NCI-H187 (cell line): ENCODE data around the gene SHQ1.
A peak's percentile ranks its signal among the peaks of the same experiment; 100 is the strongest.

Source experiments
- DNase-seq, 2 experiments: peaks; one replicate each; lab custom pipeline; 2025; lab: John Stamatoyannopoulos, UW

SHQ1 gene

DNA sequence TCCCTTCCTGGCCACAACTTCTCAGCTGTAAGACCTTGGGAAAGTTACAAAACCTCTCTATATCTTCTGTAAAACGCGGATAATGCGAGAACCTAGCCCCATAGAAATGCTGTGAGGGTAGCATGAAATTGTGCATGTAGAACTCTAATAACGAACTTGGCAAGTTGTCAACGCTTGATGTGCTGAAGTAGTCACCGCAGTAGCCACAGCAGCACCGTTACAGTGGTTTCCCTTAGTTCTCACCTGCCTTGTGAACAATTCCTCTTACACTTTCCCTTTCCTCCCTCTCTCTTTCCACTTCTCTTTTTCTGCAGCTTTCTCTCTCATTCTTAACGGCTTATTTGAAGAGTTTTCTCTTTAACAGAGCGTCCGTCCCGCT lies 447 bp upstream of the SHQ1 start:
- DNase-seq: no peak

DNA sequence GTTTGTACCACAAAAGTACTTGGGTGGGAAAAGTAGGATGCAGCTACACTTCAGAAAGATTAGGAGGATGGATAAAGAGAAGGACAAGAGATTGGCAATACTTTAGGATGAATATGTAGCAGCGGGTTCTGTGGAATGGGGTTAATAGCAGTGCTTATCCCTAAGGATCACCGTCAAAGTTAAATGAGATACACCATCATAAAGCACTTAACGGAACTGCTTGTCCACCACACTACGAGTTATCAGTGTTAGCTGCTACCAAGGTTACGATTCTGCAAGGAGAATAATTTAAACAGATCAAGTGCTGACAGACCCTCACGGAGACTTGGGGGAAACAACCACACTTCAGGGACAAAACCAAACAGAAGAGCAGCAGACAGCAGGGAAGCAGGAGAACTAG lies 963 bp downstream of the SHQ1 start:
- DNase-seq: no peak

DNA sequence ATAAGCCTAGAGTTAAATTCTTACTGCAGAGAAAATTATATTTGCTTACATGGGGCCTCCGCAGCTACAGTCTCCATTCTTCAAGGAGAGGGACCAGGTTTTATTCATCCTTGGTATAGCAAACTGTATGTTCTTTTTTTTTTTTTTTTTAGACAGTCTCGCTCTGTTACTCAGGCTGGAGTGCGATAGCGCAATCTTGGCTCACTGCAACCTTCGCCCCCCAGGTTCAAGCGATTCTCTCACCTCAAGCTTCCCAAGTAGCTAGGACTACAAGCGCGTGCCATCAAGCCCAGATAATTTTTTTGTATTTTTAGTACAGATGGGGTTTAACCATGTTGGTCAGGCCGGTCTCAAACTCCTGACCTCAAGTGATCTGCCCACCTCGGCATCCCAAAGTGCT lies 2.1 kb downstream of the SHQ1 start:
- no peak for DNase-seq

DNA sequence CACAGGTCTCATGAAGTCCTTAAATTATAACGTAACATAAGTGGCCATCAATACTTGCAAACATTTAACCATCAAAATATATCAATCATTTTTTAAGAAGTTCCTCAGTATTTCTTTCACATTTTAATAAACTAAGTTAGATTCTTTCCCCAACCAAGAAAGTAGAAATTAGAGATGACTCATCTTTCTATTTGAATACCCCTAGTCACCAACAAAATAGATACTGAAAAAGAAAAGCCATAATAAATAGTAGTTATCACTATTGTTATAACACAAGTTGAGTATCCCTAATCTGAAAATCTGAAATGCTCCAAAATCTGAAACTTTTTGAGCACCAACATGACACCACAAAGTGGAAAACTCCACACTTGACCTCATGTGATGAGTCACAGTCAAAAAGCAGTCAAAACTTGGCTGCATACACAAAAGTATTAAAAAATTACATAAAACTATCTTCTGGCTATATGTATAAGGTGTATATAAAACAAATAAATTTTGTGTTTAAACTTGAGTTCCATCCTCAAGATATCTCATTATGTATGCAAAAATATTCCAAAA lies 3.7 kb downstream of the SHQ1 start:
- no peak for DNase-seq

DNA sequence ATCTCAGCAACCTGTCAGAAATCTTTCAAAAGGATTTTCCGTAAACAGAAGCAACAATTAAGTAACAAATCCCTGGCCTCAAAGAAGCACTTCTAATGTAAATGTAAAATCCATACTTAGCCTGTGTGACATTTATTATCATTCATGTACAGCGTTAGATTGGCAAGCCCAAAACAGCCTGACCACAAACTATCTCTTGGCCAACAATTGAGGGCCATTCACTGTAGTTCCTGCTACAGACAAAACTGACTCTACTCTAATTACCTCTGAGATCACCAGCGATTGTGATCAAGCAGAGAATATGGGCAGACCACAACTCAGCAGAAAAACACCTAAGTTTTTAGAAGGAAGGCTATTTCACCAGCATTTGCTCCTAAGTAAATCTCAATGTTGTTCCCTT lies 9.2 kb downstream of the SHQ1 start:
- DNase-seq: no peak

DNA sequence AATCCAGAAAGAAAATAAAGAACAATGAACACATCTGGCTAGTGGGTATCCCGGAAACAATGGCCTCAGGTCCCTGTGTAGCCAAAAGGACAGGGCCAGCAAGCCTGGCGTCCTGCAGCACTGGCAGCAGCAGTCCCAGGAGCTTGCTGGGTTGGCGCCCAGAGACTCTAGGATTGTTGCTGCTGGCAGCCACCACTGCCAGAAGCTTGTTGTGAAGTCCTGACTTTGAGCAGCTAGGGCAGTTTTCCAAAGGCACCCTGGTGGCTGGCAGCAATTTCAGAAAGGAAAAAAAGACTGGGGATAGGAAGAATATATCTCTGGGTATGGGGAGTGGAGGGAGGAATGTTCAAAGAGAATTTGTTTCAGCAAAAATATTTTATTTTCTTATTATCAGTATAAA lies 11.3 kb downstream of the SHQ1 start:
- no peak for DNase-seq

DNA sequence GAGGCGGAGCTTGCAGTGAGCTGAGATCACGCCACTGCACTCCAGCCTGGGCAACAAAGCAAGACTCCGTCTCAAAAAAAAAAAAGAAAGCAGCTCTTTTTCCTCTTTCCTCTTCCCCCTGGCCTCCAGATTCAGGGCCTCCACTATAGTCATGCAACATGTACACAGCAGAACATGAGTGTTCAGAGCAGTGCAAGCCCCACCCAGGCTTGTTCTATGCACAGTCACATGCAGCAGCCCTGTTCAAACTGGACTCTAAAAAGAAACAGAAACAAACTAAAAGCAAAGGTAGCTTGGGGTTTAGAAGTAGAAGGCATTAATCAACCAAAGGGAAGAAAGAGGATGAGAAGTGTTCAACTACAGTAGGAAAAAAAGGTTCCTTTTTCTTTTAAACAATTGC lies 11.8 kb downstream of the SHQ1 start:
- DNase-seq: no peak

DNA sequence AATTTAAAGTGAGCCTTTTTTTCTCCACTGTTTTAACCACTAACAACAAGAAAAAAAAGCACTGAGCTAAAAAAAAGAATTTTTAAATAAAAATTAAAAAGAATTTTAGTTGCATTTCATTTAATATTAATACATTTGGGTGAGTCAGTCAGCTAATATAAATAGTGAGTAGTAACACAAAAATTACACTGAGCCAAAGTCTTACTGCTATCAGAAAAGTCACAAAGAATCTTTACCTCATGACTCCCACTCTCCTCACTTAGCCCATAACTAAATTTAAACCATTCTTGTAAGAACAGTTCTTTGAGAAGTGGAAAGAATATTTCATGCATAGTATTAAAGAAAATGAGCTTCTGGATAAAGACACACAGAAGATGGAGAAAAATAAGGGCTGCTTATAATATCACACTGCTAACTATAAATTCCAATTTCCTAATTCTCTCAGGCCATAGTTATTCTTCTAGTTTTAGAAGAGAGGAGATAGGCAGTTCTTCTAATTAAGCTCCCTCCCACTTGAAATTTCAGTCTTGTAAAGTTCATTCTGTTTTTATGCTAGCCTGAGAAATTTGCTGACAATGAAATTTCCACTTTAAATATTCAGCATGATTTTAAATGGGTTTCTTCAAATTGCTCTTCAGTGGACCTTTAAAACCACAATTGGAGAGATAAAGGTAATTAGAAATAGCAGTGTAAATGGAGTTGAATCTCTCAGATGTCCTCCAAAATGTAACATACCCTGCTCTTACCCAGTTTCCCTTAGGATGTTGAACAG lies 17.6 kb downstream of the SHQ1 start:
- no peak for DNase-seq

DNA sequence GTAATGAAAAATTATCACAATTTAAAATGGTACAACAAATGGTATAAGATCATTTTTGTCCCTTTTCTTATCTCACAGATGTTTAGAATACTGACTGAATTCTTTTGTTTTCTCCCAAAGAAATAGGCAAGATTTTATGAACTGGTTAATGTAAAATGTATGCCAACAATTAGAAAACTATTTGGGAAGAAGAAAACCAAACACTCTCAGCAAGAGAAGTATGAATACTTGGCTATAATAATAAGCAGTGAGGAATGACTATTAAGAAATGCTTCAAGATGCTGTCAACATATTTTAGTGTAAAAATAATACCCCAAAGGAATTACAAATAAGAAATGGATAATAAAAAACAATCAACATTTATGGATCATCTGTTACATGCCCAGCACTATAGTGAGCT lies 18.5 kb downstream of the SHQ1 start:
- no peak for DNase-seq

DNA sequence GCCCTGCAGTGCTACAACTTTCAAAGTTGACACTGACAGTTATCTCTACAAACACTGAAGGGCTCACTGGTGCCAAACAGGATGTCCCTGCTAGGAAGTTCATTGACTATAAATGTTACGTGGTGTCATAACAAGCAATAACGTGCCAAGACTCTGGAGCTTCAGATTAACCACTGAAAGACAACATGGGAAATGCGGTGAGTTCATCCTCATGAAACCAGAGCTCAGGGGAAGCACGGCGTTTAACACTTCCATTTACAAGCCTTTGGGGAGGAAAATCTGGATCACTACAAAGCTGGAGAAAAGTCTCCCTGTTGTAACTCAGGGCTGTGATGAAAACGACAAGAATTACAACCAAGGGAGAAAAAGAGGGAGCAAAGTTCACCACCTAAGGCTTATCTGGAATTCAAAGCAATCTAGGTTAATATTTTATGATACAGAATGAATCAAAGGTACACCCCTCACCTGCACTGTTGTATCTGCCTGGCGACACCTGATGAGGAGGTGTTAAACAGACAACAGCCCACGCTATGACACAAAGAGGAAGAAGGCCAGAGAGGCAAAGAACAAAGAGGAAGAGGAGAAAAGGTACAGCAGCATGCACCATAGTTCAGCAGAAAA lies 27.0 kb downstream of the SHQ1 start:
- no peak for DNase-seq

DNA sequence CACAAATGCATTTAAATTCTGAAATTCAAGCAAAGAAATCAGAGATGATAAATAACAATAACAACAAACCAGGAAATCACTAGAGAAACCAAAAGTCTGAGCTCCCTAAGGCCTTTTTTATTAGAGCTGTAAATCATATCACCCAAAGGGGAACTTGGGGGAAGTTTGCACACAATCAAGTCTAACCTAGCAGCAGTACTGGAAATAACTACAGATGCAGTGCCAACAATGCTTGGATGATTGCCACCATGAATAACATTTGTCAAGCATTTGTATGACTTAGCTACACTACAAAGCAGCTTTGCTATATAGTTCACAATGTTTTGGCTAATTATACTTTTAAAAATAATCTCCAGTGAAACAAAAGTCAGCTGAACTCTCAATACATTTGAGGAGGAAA lies 27.8 kb downstream of the SHQ1 start:
- no peak for DNase-seq

DNA sequence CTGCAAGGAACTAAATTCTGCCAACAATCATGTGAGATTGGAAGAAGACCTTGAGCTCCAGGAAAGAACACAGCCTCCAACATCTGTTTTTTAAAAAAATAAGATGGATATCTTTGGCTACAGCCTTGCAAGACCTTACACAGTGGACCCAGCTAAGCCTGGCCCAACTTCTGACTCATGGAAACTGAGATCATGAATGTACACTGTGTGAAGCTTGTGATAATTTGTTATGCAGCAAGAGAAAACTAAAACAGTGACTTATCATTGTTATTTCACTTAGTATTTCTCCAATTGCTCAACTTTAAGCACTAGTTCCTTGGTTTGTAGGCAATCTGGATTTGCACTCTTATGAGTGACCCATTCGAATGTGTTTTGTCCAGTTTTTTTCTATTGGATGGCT lies 29.3 kb downstream of the SHQ1 start:
- DNase-seq: no peak

DNA sequence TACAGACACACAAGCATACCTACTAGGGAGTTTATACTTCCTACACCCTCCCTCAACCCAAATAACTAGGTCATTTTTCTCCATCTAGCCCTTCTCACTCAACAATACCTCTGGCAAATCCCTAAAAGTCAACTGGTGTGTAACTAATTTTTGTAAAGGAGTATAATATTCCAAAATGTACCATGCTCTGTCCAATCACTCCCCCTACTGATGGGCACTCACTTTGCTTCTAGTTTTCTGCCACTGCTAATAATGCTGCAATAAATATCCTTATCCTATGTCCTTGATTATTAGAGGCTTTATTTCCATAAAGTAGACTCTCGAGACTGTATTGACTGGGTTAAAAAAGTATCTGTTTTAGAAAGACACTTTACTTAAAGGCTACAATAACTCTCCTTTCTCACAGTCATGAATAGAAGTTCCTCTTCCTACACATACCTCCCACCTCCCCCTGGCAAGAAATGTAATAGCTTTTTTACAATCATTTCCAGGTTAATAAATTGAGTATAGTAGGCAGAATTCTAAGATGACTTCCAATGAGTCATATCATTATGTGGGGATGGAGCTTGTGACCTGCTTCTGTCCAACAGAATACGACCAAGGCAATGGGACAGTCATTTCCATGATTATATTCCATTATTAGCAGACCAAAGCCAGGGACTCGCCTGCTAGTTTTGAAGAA lies 30.0 kb downstream of the SHQ1 start:
- no peak for DNase-seq

DNA sequence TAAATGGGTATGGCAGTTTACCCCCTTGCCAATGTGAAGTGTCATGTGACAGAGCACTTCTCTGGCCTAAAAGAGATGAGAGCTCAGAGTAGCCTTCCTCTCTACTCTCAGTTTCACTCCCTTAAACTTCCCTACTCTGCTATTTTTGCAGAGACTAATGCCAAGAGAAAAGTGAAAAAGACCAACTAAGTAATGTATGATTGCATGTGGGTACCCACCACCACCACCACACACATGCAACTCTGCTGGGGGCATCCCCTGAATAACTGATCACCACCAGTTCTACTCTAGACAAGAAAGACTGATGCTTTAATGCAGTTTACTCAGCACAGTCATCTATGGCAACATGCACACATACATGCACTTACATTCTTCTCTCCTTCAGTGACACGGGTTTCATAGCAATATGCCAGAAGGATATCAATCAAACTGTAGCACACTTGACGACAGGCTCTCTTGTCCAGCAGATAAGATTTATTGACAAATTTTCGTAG lies 31.3 kb downstream of the SHQ1 start:
- peak in 1 of 2 experiments; percentile 2 for DNase-seq

DNA sequence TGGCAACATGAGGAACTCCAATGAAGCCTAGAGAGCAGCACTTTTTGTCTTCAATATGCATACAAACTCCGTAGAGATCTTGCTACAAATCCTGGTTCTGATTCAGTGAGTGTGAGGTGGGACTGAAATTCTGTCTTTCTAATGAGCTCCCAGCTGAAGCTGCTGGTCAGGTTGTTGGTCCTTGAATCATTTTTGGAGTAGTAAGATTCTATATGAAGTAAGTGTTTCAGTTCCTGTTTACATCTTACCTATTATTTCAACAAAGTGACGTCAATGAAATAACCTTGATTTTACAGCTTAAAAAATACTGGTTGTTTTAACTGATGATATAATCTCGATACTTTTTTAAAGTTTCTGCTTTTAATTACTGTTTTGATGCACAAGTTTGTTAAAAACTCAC lies 33.9 kb downstream of the SHQ1 start:
- no peak for DNase-seq

DNA sequence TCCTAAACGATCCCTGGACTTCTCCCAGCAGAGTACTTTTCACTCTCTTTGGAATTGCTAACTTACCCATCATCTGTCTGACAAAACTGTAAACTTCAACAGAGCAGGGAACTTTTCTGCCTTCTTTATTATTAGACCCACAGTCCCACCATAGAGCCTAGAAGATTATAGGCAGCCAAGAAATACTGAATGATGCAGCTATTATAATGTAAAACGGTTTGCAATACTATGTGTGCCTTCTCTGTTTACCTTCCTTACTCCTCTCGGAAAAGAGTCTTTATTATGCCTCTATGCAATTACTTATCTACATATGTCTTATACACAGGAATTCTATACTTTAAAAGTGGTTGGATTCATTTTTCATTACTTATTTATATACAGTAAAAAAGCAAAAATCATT lies 36.0 kb downstream of the SHQ1 start:
- DNase-seq: no peak

DNA sequence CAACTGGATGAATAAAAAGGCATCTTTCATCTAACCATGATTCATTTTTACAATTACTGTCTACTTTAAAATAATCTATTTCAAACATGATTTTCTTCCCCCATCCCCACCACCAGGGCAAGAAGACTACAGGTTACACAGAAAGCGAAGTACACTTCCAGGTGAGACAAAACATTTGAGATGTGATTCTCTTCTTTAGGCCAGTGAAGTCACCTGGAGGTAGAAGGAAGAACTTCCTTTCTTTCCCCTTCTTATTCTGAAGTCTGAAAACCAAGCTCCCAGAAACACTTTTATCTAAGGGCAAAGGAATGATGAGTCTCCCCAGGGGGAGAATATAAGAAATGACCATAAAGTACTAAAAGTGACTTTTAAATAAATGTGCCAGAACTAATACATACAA lies 36.7 kb downstream of the SHQ1 start:
- DNase-seq: no peak

DNA sequence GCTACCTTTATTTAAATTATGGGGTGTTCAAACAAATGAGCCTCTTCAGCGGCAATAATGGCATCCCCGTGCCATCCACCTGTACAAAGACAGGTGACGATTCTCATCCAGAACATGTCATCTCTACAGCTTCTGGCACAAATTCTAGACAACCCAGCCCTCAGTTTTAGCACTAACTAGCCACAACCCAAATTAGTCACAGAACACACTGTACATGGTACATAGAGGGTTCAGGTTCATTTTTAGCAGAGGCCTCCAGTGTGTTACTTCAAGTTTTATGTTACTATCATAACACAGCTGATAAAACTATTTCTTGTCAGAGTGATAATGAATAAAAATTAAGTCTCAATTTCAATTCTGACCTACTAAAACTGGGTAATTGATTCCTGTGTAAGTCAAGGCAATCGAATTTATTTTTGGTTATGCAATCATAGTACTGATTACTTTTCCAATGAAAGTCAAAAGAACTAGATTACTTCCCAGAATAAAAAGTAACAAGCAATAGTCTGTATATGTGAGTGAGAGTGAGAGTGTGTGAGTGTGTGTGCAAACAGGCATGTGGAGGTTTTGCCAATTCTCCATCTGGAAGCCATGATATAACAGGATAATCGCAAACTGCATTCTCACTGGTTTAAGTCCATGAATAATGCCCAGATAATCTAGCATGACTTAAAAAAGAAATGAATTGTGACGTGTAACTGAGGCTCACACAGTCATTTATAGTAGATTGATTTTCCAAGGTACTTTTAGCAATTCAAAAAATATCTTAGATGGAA lies 37.4 kb downstream of the SHQ1 start:
- no peak for DNase-seq

DNA sequence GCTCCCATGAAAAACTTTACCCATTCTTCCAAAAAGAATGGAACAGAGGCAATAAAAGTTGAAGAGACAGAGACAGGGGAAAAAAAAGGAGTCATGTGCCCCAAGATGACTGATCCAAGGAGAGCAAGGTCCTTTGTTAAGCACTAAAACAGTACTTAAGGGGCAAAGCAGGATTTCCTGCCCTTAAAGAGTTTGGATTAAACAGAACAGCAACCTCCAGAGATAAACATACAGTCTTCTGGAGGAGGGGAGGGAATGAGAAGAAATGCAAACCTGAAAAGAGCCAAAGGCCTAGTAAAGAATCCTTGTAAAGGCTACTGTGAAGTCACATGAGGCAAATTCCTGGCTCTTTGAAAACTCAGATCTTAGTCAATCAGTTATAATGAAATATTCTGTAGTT lies 38.2 kb downstream of the SHQ1 start:
- no peak for DNase-seq

DNA sequence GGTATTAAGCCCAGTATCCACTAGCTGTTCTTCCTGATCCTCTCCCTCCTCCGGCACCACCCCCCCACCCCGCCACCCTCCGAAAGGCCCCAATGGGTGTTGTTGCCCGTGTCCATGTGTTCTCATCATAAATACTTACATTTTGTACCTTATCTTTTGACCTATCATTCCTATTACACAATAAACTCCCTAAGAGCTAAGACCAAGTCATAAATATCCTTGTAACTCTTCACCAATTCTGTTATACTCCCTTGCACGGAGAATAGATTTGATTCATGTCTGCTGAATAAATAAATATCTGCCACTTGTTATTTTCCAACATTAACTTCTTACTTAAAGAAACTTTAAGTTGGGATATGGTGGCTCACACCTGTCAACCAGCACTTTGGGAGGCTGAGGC lies 43.9 kb downstream of the SHQ1 start:
- DNase-seq: no peak

DNA sequence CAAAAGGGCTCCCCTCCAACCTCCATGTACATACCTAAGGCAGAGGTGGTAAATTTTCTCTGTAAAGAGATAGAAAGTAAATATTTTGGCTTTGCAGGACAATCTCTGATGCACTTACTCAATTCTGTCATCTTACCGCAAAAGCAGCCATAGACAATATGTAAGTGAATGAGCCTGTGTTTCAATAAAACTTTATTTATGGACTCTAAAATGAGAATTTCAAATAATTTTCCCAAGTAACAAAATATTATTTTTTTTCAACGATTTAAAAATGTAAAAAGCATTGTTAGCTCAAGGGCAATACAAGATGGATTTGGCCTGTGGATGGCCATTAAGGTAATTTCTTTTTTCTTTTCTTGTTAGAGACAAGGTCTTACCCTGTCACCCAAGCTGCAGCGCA lies 44.7 kb downstream of the SHQ1 start:
- DNase-seq: no peak

DNA sequence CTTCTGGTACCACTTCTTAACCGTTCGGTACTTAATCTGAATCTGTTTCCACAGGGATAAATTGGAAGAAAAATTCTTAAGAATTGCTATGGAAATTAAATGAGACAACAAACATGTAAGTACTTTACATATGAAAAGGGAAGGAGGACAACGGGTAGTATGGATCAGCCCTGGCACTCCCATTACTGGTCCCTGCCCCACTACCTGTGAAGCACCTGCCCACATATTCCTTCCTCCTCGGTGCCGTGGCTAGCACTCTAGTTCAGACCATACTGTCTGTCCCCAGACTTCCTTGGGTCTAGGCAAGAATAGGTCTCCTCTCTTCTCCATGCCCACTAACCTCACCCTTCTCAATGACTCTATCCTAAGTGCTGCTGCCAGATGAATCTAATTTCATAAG lies 46.2 kb downstream of the SHQ1 start:
- no peak for DNase-seq
